ENCODE results near the gene NUAK2.

DNA sequence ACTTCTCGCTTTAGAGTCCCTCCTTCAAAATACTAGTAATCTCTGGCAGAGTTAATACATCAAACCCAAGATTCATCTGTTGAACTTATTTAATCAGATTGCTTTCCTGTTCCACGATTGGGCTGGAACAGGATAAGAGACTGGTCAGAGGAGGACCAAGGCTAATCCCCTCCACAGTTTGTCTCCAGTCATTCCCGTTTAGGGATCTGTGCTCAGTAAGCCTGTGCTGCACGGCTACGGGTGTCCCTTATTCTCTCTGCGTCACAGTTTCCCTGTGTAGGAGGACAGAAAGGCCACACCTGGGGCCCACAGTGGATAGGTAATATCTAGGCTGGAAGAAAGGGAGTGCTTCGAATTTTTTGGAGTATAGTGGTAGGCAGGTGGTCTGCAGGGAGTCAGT lies 16.5 kb upstream of the NUAK2 start:
- TF ChIP-seq CTCF (IDR thresholded peaks at IDR 0.05), result no peak
- TF ChIP-seq POLR2A (IDR thresholded peaks at IDR 0.05; ENCODE audit: low read depth), result no peak
- no peak for TF ChIP-seq EP300 (IDR thresholded peaks at IDR 0.05)

Measured in esophagus muscularis mucosa (tissue), 4 donors.